Measurements from ENCODE around the gene SLC16A3.

The SLC16A3 gene

GRCh38 chr17:82237083-82237745 is 8.4 kb downstream of the SLC16A3 start:
- no peak for FAIRE-seq

- FAIRE-seq, result no peak
Measured at GRCh38 chr17:82237746-82238471, 9.1 kb downstream of the SLC16A3 start.

DNA sequence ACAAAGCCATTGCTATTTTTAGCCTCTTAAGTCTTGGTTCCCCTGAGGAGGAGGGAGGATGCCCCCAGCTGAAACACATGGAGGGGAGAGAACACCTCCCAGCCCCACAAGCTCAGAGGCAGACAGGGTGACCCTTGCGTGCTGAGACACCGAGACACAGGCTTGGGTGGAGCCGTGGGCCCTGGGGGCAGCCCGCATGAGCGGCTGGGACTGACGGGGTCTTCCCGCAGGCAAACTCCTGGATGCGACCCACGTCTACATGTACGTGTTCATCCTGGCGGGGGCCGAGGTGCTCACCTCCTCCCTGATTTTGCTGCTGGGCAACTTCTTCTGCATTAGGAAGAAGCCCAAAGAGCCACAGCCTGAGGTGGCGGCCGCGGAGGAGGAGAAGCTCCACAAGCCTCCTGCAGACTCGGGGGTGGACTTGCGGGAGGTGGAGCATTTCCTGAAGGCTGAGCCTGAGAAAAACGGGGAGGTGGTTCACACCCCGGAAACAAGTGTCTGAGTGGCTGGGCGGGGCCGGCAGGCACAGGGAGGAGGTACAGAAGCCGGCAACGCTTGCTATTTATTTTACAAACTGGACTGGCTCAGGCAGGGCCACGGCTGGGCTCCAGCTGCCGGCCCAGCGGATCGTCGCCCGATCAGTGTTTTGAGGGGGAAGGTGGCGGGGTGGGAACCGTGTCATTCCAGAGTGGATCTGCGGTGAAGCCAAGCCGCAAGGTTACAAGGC is 9.8 kb downstream of the SLC16A3 start:
- peak; percentile 85 for FAIRE-seq

- FAIRE-seq, result no peak
Measured at GRCh38 chr17:82239401-82239925, 10.6 kb downstream of the SLC16A3 start.

GRCh38 chr17:82239926-82240505 is 11.2 kb downstream of the SLC16A3 start:
- FAIRE-seq, result no peak

GRCh38 chr17:82240506-82241182 is 11.8 kb downstream of the SLC16A3 start:
- no peak for FAIRE-seq

GRCh38 chr17:82241183-82241925 is 12.5 kb downstream of the SLC16A3 start:
- no peak for FAIRE-seq

DNA sequence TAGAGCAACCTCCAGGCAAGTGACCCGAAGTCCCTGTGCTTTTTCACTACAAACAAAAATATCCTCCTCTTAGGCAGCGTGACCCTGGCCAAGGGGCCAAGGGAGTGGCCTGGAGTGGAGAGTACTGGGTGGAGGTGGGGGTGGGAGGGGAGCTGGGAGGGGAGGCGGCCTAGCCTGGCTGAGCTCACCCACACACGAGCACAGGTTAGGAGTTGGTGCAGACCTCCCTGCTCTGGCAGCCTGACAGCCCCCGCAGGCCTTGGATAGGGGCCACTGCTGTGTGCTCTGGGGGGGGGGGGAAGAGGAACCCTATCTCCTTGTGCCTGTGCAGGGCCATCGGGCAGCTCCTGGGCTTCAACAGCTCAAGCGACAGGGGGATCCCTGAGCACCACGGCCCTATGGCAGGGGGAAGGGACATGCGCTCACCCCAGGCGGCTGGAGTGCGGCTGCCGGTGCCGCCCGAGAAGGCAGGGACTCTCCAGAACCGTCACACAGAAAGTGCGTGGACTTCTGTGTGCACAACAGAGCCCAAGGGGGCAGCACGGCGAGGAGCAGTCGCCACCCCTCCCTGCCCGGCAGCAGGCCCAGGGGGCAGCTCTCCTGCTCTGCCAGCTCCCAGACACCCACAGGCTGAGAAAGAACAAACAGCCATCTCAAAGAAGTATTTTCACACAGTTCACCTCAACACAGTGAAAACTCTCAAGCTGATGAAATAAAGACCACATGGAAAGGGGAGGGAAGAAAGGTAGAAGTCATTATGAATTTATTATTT is 13.3 kb downstream of the SLC16A3 start:
- FAIRE-seq, result no peak

GRCh38 chr17:82242698-82242976 is 13.8 kb downstream of the SLC16A3 start:
- FAIRE-seq, result no peak

DNA sequence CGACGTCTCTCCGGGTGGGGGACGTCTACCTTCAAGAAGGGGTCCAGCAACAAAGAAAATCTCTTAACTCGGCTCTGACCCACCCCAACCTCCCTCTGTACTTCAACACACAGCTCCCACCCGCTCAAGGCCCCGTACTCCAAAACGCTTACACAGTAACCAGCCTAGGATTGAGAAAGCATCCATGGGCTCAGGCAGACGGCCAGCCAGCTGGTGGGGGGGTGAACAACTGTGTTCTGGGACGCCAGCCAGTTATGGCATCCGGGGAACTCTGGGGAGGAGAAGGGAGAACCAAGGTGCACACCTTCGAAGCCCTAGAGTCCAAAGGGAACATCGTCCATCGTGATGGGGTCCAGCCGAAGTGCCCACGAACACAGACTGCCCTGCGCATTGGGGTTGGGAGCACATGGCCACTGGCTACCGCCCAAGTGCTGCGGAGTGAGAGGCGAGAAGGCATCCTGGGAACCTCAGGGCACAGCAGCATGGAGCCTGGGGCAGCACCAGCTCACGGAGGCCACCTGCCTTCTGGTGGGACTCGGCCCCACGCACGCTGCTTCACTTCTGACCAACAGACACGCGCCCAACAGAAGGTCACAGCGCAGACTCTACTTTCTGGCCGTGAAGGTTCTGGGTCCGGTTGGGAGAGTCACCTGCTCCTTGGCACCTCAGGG is 14.3 kb downstream of the SLC16A3 start:
- FAIRE-seq, result no peak

- no peak for FAIRE-seq
Measured at GRCh38 chr17:82243648-82244412, 15.0 kb downstream of the SLC16A3 start.

- FAIRE-seq, result peak; percentile 59
Measured at GRCh38 chr17:82244413-82245133, 15.7 kb downstream of the SLC16A3 start.

DNA sequence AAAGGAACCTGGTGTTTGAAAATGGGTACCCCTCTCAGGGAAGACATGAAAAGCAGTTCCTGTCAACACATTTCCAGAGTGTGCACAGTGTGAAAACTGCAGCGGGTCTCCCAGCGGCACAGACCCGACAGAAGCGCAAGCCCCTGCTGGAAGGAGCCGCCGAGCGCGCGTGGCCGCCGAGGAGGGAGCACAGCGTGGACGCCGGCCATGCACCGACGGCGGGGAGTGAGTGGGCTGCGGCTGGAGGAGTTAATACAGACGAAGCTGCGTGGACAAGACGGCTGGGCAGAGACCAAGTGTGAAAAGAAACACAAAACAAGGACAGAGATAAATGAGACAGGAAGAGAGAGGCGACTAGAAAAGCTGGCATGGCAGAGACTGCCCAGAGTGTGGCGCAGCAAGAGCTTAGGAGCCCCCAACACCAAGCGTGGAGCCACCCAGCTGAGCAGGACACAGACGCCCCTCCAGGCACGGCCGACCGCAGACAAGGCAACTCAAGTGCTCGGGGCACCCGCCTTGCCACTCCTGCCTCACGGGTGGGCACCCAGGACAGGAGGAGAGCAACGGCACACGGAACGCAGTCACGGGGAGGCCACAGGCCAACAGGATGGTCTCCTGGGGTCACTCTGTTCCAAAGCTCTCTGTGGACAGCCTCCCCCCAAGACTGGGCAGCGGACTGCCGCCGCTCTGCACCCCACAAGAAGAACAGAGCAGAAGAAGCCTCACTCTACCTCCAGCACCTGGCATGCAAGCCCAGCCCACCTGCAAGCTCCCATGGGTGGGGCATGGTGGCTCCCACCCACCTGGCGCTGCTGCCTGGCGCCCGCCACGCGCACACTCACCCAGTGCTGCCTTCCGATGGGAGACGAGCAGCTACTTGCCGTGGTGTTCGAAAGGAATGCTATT is 16.5 kb downstream of the SLC16A3 start:
- no peak for FAIRE-seq

- no peak for FAIRE-seq
Measured at GRCh38 chr17:82246040-82246364, 17.2 kb downstream of the SLC16A3 start.

DNA sequence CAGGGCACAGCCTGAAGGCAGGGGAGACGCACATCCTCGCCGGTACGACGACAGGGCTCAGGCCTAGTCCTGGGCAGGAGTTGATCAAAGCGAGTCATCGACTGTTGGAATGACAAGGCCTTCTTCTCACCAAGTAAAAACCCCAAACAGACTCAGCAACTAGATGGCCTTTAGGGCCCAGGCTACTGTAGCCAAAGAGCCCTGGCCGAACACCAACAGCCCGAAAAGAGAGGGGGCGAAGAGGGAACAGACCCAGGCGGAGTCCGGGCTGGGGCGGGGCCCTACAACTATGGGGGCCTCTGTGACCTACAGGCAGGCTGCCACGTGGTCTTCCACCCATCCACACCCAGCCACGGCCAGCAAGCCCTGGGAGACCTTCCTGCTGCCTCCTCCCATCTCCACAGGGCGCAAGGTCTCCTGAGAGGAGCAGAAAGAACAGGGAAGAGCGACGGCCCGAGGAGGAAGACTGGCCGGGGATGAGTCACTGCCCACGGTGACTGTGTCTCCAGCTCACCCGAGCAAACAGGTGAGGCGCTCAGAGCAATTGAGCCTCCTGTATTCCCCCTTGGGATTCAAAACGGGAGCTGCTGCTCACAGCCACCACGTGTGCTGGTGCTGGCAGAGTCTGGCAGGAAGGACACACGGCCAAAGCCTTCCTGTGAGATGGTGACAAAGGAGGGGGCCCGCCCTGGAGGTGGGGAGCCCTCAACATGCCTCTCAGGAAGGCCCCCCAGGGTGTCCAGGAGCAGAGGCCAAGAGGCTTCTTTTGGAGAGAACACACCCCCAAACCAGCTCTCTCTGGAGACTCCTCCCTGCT is 17.7 kb downstream of the SLC16A3 start:
- no peak for FAIRE-seq

GRCh38 chr17:82247182-82247823 is 18.5 kb downstream of the SLC16A3 start:
- FAIRE-seq, result no peak

Data from G401.6 (cell line).